ENCODE results near the gene VASP.

DNA sequence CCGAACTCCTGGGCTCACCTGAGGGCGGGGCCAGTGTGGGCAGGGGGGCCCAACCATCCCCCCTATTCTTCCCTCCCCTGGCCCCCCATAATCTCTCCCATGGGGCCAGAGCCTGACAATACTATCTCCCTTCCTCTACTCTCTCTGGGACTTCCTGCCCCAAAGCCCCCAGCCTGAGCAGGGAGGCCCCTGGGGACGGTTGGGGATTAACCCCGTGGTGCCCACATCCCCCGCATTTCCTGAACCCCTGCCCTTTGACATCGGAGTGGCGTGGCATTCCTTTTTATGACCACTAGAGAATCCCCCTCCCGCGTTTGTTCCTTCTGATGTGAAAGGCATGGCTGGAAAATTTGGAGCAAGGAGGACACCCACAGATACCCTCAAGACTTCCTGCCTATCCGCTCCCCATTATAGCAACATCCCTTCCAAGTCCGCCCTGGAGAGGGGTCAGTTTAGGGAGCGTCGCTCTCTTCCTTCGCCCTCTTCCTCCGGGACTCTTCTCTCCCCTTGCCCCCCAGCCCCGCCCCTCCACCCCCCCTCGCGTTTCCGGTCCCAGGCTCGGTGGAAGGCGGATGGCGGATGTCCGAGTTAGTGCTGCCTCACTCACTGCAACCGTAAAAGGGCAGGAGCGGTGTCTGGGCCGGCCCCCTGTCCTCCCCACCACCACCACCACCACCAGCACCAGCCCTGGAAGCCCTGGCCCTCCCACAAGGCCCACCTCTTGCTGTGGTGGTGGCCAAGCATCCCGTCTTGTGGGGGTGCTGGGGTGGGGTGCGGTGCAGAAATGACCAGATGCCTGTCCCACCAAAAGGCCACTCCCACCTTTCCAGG is 1.8 kb downstream of the VASP start:
- TF ChIP-seq, protein P1, sequence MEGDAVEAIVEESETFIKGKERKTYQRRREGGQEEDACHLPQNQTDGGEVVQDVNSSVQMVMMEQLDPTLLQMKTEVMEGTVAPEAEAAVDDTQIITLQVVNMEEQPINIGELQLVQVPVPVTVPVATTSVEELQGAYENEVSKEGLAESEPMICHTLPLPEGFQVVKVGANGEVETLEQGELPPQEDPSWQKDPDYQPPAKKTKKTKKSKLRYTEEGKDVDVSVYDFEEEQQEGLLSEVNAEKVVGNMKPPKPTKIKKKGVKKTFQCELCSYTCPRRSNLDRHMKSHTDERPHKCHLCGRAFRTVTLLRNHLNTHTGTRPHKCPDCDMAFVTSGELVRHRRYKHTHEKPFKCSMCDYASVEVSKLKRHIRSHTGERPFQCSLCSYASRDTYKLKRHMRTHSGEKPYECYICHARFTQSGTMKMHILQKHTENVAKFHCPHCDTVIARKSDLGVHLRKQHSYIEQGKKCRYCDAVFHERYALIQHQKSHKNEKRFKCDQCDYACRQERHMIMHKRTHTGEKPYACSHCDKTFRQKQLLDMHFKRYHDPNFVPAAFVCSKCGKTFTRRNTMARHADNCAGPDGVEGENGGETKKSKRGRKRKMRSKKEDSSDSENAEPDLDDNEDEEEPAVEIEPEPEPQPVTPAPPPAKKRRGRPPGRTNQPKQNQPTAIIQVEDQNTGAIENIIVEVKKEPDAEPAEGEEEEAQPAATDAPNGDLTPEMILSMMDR (IDR thresholded peaks at IDR 0.05), result no peak
- no peak for TF ChIP-seq POLR2A (IDR thresholded peaks at IDR 0.05)

Data from heart left ventricle (tissue), 13 donors.